ENCODE data around the gene TCF3. TPM values are rescaled to one million over a fixed set of nuclear protein-coding genes. Genes with fewer than 3 reads are reported as not detected.

The TCF3 gene
- polyA plus RNA-seq, 3 donors = 2.4 to 36.2 (median 3.3) TPM

- H3K9me3 Mint-ChIP-seq = peaks cover 0 to 5% (median 0%) of the 10 kb centered on the region in 7 donors
- H3K27ac ChIP-seq (ENCODE audit: low read depth in 1 of 2, low read length in 2 of 2) = no peak overlapping the region
- H3K4me2 ChIP-seq (replicated peaks; ENCODE audit: extremely low read depth, low read length, poor library complexity, severe bottlenecking) = no peak overlapping the region
- 96% methylated on average over 7 of the region's 9 CpGs for WGBS (ENCODE audit: insufficient coverage)
- no peak overlapping the region for H3K4me3 Mint-ChIP-seq
- H3K9me3 ChIP-seq (replicated peaks in 1 of 2; ENCODE audit: control insufficient read depth in 1 of 2, insufficient read depth in 1 of 2, low read length in 2 of 2) = no peaks in the 10 kb centered on the region
- H3K79me2 ChIP-seq (ENCODE audit: insufficient read depth, low read length) = peaks cover 14% of the 10 kb centered on the region
- DNase-seq = no peak
- intact Hi-C loops (cut with micrococcal nuclease) = no loop called here
- peaks cover 52 to 84% of the 10 kb centered on the region in 2 donors for H3K36me3 Mint-ChIP-seq
- no peak overlapping the region for H2AFZ ChIP-seq (ENCODE audit: insufficient read depth, low read depth, low read length, poor library complexity, severe bottlenecking)
- TF ChIP-seq, protein P1, sequence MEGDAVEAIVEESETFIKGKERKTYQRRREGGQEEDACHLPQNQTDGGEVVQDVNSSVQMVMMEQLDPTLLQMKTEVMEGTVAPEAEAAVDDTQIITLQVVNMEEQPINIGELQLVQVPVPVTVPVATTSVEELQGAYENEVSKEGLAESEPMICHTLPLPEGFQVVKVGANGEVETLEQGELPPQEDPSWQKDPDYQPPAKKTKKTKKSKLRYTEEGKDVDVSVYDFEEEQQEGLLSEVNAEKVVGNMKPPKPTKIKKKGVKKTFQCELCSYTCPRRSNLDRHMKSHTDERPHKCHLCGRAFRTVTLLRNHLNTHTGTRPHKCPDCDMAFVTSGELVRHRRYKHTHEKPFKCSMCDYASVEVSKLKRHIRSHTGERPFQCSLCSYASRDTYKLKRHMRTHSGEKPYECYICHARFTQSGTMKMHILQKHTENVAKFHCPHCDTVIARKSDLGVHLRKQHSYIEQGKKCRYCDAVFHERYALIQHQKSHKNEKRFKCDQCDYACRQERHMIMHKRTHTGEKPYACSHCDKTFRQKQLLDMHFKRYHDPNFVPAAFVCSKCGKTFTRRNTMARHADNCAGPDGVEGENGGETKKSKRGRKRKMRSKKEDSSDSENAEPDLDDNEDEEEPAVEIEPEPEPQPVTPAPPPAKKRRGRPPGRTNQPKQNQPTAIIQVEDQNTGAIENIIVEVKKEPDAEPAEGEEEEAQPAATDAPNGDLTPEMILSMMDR (IDR thresholded peaks at IDR 0.05) = no peak
- no peaks in the 10 kb centered on the region for H3K27me3 ChIP-seq (ENCODE audit: control insufficient read depth in 2 of 2, insufficient read depth in 2 of 2, low read length in 2 of 2)
- H3K4me3 ChIP-seq (replicated peaks in 1 of 3; ENCODE audit: low read depth in 2 of 3, low read length in 3 of 3) = no peak overlapping the region
- peaks cover 0 to 2% (median 0%) of the 10 kb centered on the region in 3 donors for H3K27me3 Mint-ChIP-seq (ENCODE audit: low read depth in 3 of 3)
- H3K27ac Mint-ChIP-seq = peak overlapping the region in 1 of 7 donors; percentile 66
- peaks cover 60 to 81% of the 10 kb centered on the region in 2 donors for H3K36me3 ChIP-seq (replicated peaks in 1 of 2; ENCODE audit: control insufficient read depth in 1 of 2, insufficient read depth in 2 of 2, low read length in 2 of 2)
- H3K4me1 Mint-ChIP-seq = no peaks in the 10 kb centered on the region
- H3K4me1 ChIP-seq (ENCODE audit: control insufficient read depth in 1 of 2, insufficient read depth in 2 of 2, low read length in 2 of 2) = no peaks in the 10 kb centered on the region
- no peak overlapping the region for H3K9ac ChIP-seq (ENCODE audit: insufficient read depth, low read length, poor library complexity, severe bottlenecking)
- H4K20me1 ChIP-seq (ENCODE audit: insufficient read depth, low read length) = peaks cover 12% of the 10 kb centered on the region
Observed at GRCh38 chr19:1582201-1582600, 70.2 kb downstream of the TCF3 start.

GRCh38 chr19:1580957-1581356, 71.5 kb downstream of the TCF3 start:
- Histone ChIP-seq H3K4me3 (replicated peaks in 1 of 3; ENCODE audit: low read depth in 2 of 3, low read length in 3 of 3) (no peak overlapping the region), H3K36me3 (replicated peaks in 1 of 2; ENCODE audit: control insufficient read depth in 1 of 2, insufficient read depth in 2 of 2, low read length in 2 of 2) (peaks cover 67 to 83% of the 10 kb centered on the region in 2 donors), H3K79me2 (ENCODE audit: insufficient read depth, low read length) (peaks cover 6% of the 10 kb centered on the region), H3K4me1 (ENCODE audit: control insufficient read depth in 1 of 2, insufficient read depth in 2 of 2, low read length in 2 of 2) (no peaks in the 10 kb centered on the region), H3K9ac (ENCODE audit: insufficient read depth, low read length, poor library complexity, severe bottlenecking) (no peak overlapping the region), H3K27me3 (ENCODE audit: control insufficient read depth in 2 of 2, insufficient read depth in 2 of 2, low read length in 2 of 2) (no peaks in the 10 kb centered on the region), H2AFZ (ENCODE audit: insufficient read depth, low read depth, low read length, poor library complexity, severe bottlenecking) (no peak overlapping the region), H3K27ac (ENCODE audit: low read depth in 1 of 2, low read length in 2 of 2) (no peak overlapping the region), H3K9me3 (replicated peaks in 1 of 2; ENCODE audit: control insufficient read depth in 1 of 2, insufficient read depth in 1 of 2, low read length in 2 of 2) (no peaks in the 10 kb centered on the region), H4K20me1 (ENCODE audit: insufficient read depth, low read length) (peaks cover 8% of the 10 kb centered on the region), H3K4me2 (replicated peaks; ENCODE audit: extremely low read depth, low read length, poor library complexity, severe bottlenecking) (no peak overlapping the region)
- no peaks in the 10 kb centered on the region for H3K4me1 Mint-ChIP-seq
- TF ChIP-seq, protein P1 (IDR thresholded peaks at IDR 0.05) = no peak
- peaks cover 0 to 5% (median 0%) of the 10 kb centered on the region in 7 donors for H3K9me3 Mint-ChIP-seq
- no peak overlapping the region for H3K4me3 Mint-ChIP-seq
- intact Hi-C loops (cut with micrococcal nuclease) = no loop called here
- H3K27ac Mint-ChIP-seq = no peak overlapping the region
- H3K36me3 Mint-ChIP-seq = peaks cover 56 to 87% of the 10 kb centered on the region in 2 donors
- peaks cover 0 to 2% (median 0%) of the 10 kb centered on the region in 3 donors for H3K27me3 Mint-ChIP-seq (ENCODE audit: low read depth in 3 of 3)
- WGBS (ENCODE audit: insufficient coverage) = 97% methylated on average over 22 of the region's 22 CpGs
- no peak for DNase-seq
